MM.1S (cell line): ENCODE results near the gene SMC6.

Experiments used
- EZH2 ChIP-seq: fragments of 300-600 bp; sonication (generic); optimal IDR thresholded peaks from 2 replicates; pipeline ENCODE3; 2017; ENCODE audit warnings: low read depth, mild to moderate bottlenecking, antibody characterized with exemption, low read length, mixed read lengths
- EZH2phosphoT487 ChIP-seq: fragments of 300-600 bp; sonication (generic); IDR thresholded peaks from 2 replicates; pipeline ENCODE4 v1.6.1; 2018; ENCODE audit warnings: antibody characterized with exemption, low read length

DNA sequence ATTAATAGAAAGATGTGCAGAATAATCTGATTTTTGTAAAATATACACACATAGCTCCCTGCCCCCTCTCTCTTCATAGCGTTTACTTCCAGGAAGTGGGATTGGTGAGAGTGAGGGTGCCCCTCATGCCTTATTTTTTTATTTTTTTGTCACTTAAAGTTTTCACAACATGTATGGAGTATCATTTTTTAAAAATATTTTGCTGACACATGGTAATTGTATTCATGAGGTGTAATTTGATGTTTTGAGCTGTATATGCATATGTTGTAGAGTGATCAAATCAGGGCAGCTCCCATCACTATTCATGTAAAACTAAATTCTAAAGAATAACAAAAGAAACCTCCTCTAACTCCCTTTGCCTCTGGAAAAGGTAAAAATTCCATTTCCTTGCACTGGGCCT lies 138.5 kb downstream of the SMC6 start:
- TF ChIP-seq EZH2 (no peak), EZH2phosphoT487 (no peak)
